H1 (cell line): ENCODE results near the gene SPTY2D1. TPM values are rescaled to one million over a fixed set of nuclear protein-coding genes. Genes with fewer than 3 reads are reported as not detected.

ENCODE experiments used
- ATF3 ChIP-seq: IDR thresholded peaks from 2 replicates; pipeline ENCODE4 v1.6.1; 2011; ENCODE audit warnings: low read depth, mild to moderate bottlenecking, low read length; ENCODE audit not compliant: insufficient read depth
- CHD2 ChIP-seq: IDR thresholded peaks from 2 replicates; pipeline ENCODE4 v1.6.1; 2012; ENCODE audit warnings: low read length, improper control_type of control experiment
- POU5F1 ChIP-seq: IDR thresholded peaks from 2 replicates; pipeline ENCODE4 v1.6.1; 2011; ENCODE audit warnings: low read depth, mild to moderate bottlenecking, low read length, moderate library complexity
- RBBP5 ChIP-seq: IDR thresholded peaks from 2 replicates; pipeline ENCODE4 v1.7.1; 2012; ENCODE audit warnings: low read depth, mild to moderate bottlenecking, inconsistent platforms, low read length, moderate library complexity, borderline replicate concordance
- polyA plus RNA-seq, 7 experiments: library from polyadenylated mRNA; depleted of rRNA in 3 of 7; stranded (reverse) in 5 of 7; unstranded in 2 of 7; fragments of >200 nt in 5 of 7; fragments of 200-250 nt in 2 of 7; gene quantifications; 1 replicate in 5 of 7; 2 replicates in 1 of 7; 4 replicates in 1 of 7; pipeline versions ENCODE4 v1.2.1 to v1.2.3, GENCODE V29; 2011 to 2013; ENCODE audit warnings: missing spikeins in 2 of 7, mixed read lengths in 2 of 7
- total RNA-seq: library from RNA; stranded (reverse); fragmentation: NEBNext Ultra II Directional; extraction: Animal tissue kit (Norgen Biotek cat#: 25700); gene quantifications from 2 replicates; pipeline ENCODE4 v1.2.1, GENCODE V29; 2021

Gene SPTY2D1
- total and polyA plus RNA-seq, 2 of the 8 experiments (the other 6 are each of a cell fraction or from before 2014, with no cell fraction given) = 4.9 to 17.6 TPM

- TF ChIP-seq RBBP5 (no peak; the same call in 1 of the 2 replicates), ATF3 (no peak), CHD2 (no peak), POU5F1 (no peak)
Observed at GRCh38 chr11:18633256-18634139, 644 bp downstream of the SPTY2D1 start (continued).
